Activated naive CD8-positive, alpha-beta T cell treated with anti-CD3 and anti-CD28 coated beads, Interleukin-2, amount 50 U/mL, for 16 hours (primary cell): ENCODE measurements around the gene SLAMF7.

Source experiments
- DNase-seq: peaks from one replicate; pipeline ENCODE4 v3.0.0-alpha.2; 2020; ENCODE audit warnings: low read depth, low spot score

The SLAMF7 gene

GRCh38 chr1:160800645-160801408 lies 61.8 kb downstream of the SLAMF7 start:
- DNase-seq = no peak

- DNase-seq = no peak
These were observed 63.0 kb downstream of the SLAMF7 start for GRCh38 chr1:160801836-160802580.
